Inflammatory macrophage treated with lipopolysaccharide for 1 hour (primary cell): ENCODE results near the gene COPG1.

Source experiments
- DNase-seq, 2 donors: peaks; one replicate each; pipeline ENCODE4 v3.0.0-alpha.2; 2020 to 2022

The COPG1 gene

DNA sequence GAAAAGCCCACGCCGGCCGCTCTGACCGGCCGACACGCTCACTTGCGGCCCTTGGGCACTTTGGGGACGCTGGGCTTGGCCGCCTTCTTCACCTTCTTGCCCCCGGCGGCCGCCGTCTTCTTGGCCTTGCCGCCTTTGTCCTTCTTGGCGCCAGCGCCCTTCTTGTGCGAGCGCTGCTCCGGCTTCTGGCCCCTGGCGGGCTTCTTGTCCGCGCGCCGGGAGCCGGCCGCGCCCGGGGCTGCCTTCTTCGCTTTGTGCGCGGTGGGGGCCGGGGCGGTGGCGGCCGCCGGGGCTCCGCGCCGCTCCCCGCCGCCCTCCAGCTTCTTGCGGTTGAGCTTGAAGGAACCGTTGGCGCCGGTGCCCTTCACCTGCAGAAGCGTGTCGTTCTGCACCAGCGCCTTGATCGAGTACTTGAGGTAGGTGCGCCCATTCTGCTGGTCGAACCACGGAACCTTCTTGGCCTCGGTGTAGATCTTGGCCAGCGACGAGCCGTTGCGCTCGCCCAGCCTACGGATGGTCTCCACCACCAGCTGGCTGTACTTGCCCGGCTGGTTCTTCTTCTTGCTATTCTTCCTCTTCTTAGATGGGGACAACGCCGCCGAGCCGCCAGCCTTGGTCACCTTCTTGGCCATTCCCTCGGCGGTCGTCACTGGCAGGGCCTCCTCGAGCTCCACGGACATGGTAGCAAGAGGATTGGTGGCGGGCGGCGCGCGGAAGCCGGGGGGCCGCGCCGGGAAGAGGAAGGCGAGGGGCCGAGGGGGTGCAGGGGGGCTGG lies 66.0 kb downstream of the COPG1 start:
- DNase-seq = no peak

DNA sequence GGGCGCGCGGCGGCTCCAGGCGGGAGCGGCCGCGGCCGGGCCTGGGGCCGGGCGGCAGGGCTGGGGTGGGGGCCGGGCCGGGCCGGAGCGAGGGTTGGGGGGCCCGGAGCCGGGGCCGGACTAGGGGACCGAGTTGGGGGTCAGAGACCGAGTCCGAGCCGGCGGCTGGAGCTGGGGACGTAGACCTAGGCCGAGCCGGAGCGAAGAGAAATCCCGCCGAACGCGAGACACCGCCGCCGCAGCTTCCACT lies 66.5 kb downstream of the COPG1 start:
- no peak for DNase-seq

DNA sequence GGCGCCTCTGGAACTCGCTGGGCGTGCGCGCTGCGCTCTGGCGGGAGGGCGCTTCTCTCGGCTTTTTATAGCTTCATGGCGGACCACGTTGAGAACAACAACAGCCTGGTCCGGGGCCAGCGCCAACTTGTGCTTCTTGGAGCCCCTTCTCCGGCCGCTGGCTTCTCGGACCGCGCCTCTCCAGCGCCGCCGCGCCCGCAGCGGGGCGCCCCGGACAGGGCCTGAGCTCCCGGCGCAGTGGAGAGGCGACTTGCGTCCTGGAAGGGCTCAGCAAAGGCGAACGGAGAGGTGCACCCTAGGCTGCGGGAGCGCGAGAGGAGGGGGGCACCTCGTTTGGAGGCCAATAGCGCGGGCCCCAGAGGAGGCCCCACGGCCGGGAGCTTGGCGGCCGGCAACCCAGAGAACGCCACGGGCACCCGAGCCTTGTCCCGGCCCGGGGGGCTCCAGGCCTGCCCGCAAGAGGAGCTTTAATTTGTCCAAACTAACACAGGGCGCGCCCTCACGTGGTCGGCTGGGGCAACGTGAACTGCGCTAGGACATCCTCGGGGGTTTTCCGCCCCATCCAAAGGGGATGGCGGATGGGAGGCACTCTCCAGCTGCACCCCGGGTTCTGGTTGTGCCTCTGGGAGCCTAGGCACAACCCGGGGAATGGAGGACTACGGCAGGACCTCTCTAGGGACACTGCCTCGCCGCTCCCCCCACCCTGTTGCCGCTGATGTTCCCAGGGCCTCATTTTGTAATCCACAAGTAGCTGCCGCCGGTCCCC lies 67.0 kb downstream of the COPG1 start:
- DNase-seq = peak; percentile 77 to 99

DNA sequence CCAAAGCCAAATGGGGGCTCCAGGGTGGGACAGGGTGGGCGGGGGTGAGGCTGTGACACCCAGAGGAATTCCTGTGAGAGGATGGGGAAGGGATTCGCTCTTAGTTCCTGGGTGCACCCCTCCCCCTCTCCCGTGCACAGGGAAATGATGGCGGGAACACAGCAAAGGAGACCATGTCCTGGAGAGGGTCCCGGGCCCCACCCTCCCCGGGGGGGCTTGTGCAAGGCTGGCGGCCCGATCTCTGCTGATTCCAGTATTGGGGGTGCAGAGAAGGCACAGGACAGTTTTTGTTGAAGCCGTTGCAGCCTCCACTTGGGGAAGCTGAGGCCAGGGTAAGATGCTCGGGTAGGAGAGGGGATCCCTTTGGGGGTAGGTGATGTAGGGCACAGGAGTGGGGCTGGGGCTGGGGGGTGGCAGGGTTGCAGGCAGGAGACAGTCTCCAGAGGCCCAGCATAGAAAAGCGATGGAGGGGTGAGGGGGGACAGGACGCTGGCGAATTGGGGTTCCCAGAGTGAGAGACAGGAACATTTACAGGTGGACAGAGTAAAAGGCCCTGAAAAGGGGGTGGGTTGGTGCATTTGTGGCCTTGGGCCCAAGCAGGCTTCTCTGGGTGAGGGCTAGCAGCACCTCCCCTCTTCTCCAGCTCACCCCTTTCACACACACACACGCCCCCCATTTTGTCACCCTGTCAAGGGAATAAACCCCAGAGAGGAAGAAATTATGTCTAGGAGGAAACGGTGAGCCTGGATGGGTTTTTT lies 67.8 kb downstream of the COPG1 start:
- DNase-seq = no peak

DNA sequence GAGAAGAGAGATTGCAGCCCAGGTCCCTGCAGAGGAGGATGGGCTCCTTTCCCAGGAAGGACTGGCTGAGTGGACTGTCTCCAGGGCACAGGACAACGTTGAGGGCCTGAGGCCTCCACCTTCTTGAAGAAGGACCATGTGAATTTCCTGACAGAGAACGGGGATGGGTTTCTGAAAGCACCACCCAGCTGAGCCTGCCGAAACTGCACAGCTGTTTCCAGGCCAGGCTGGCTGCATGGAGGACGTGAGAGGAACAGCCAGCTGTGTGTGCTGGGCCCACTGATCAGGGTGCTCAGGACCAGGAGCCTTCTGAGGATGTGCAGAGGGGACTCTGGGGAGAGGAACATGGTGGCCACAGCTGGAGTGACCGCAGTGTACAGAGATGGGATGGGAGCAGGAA lies 68.4 kb downstream of the COPG1 start:
- no peak for DNase-seq

GRCh38 chr3:129318921-129319320 lies 69.5 kb downstream of the COPG1 start:
- DNase-seq = no peak

DNA sequence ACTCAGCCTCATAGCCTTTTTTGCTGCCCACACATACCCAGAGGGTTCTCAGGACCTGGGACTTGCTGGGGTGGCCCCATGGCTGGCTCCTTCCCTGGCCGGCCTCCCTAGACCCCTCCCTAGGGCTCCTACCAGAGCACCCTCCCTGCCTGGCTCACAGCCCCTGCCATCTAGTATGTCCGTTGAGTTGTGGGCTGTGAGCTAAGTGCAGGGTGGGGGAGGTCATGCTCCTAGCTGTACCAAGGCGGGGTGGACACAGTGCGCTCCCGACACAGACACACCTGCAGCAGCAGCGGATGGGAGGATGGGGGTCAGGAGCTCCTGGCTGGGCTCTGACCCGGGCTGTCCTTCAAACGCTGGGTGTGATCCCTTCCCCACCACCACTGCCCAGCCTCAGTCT lies 70.9 kb downstream of the COPG1 start:
- no peak for DNase-seq

GRCh38 chr3:129320825-129321487 lies 71.5 kb downstream of the COPG1 start:
- no peak for DNase-seq

- DNase-seq = no peak
These were observed 72.5 kb downstream of the COPG1 start for GRCh38 chr3:129321887-129322286.

GRCh38 chr3:129323651-129324294 lies 74.4 kb downstream of the COPG1 start:
- peak in 1 of 2 donors; percentile 40 for DNase-seq

DNA sequence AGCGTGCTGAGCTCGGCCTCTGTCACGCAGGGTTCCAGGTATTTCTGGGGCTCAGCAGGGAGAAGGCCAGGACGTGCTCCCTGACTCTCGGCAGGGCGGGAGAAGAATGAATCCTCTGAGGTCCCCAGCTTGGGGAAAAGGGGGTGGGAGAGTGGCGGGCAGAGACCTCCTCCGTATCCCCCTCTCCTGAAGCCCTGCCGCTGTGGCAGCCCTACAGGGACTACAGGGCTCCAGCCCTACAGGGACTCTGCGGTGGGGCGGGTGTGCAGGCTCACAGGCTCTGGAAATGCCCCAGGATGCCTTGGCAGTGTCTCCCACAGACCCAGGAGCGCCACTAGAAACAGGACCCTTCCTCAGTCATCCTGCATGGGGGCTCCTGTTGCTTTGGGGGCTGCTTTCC lies 75.4 kb downstream of the COPG1 start:
- no peak for DNase-seq

GRCh38 chr3:129325383-129325782 lies 76.0 kb downstream of the COPG1 start:
- no peak for DNase-seq

- no peak for DNase-seq
These were observed 76.7 kb downstream of the COPG1 start for GRCh38 chr3:129326138-129326537.

DNA sequence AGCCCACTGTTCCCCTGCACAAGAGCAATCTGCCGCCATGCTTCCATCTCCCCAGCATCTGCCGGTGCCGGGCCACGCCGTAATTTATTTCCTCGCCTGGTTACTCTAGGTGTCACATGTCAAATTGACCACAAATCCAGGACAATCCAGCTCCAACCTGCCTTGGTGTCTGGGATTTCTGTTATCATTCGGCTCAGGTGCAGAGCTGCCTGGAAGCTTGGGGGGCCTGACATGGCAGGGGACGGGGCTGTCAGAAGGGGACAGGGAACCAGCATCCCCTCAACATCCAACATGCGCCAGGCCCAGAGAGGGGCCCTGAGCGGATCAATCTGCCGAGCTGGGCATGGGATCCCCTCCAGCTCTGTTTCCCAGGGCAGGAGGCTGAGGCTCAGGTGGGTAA lies 77.2 kb downstream of the COPG1 start:
- DNase-seq = no peak
